ENCODE results near the gene UAP1. TPM values are rescaled to one million over a fixed set of nuclear protein-coding genes. Genes with fewer than 3 reads are reported as not detected.
"Not testable (repeated sequence)": the region's sequence is repeated elsewhere in the genome, so short reads cannot be mapped to it uniquely, and the experiment has no call there.

UAP1 gene
- total RNA-seq, 1 experiment from 2014 or later: 48.4 TPM

DNA sequence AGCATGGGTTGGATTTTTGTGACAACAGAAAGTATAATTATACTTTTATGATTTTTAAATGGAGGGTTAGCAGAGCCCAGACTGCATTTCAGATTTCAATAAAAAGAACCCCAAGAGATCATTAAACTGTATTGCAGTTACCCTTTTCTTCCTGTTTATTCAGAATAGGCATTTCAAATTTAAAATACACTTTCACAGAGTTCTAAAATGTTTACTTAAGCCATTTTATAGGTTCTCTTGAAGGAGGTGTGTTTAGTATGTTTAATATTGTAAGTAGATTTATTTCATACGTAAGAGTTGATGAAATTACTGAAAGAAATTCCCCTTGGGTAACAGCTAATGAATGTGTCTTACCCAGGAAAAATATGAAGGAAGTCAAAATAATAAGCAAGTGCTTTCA is 17.4 kb downstream of the UAP1 start:
- no peak for DNase-seq
- no peak overlapping the region for H3K4me3 ChIP-seq (ENCODE audit: insufficient read depth, low read depth, low read length)
- no peaks in the 10 kb centered on the region; the same call in 1 of the 2 replicates for H3K36me3 ChIP-seq (replicated peaks; ENCODE audit: control insufficient read depth, insufficient read depth, low read length)
- H3K27me3 ChIP-seq (ENCODE audit: control insufficient read depth, insufficient read depth, low read length): no peaks in the 10 kb centered on the region

DNA sequence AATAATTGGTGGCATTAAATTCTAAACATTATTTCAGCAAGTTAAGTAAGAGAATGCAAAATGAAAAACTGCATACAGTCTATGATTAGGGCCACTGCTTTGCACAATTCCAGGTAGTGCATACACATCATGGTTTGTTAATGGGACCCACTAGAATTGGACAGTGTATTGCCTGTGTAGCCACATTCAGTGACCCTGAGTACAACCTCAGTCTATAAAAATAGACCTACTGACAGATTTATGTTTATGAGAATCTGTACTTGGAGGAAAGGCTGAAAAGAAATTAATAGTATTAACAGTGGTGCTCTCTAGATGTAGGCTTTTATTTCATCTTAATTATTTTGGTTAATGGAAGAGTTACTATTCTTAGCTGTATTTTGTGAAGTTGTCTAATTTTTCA is 18.8 kb downstream of the UAP1 start:
- Histone ChIP-seq H3K4me3 (ENCODE audit: insufficient read depth, low read depth, low read length) (no peak overlapping the region), H3K27me3 (ENCODE audit: control insufficient read depth, insufficient read depth, low read length) (no peaks in the 10 kb centered on the region), H3K36me3 (replicated peaks; ENCODE audit: control insufficient read depth, insufficient read depth, low read length) (no peaks in the 10 kb centered on the region; the same call in 1 of the 2 replicates)
- no peak for DNase-seq

DNA sequence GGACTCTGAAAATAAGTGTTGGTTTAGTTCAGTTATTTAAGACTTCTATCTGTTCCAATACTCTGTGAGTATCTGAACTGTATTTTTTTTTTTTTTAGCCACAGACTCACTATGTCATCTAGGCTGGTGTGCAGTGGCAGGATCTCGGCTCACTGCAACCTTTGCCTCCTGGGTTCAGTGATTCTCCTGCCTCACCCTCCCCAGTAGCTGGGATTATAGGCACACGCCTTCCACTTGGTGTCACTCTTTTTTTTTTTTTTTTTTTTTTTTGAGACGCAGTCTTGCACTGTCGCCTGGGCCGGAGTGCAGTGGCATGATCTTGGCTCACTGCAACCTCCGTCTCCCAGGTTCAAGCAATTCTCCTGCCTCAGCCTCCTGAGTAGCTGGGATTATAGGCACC is 21.4 kb downstream of the UAP1 start:
- DNase-seq; H3K4me3 ChIP-seq (ENCODE audit: insufficient read depth, low read depth, low read length); H3K27me3 ChIP-seq (ENCODE audit: control insufficient read depth, insufficient read depth, low read length); H3K36me3 ChIP-seq (replicated peaks; ENCODE audit: control insufficient read depth, insufficient read depth, low read length): not testable (repeated sequence)

DNA sequence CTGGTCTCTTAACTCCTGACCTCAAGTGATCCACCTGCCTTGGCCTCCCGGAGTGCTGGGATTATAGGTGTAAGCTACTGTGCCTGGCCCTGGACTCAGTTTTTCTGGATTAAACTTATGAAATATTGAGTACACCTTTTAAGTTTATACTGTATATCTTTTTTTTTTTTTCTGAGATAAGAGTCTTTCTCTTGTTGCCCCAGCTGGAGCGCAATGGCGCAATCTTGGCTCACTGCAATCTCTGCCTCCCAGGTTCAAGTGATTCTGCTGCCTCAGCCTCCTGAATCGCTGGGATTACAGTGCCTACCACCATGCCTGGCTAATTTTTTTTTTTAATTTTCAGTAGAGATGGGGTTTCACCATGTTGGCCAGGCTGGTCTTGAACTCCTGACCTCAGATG is 23.6 kb downstream of the UAP1 start:
- not testable (repeated sequence) for DNase-seq; H3K4me3 ChIP-seq (ENCODE audit: insufficient read depth, low read depth, low read length); H3K36me3 ChIP-seq (replicated peaks; ENCODE audit: control insufficient read depth, insufficient read depth, low read length); H3K27me3 ChIP-seq (ENCODE audit: control insufficient read depth, insufficient read depth, low read length)

DNA sequence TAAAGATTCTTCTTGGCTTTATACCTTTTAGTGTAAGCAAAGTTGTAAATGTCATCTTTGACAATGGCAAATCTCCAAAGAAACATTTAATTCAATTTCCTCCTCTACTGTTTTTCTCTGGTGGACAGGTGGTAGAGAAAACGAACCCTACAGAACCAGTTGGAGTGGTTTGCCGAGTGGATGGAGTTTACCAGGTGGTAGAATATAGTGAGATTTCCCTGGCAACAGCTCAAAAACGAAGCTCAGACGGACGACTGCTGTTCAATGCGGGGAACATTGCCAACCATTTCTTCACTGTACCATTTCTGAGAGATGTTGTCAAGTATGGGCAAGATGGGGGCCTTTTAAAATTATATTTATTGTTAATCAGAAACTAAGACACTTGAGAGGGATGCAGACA is 25.8 kb downstream of the UAP1 start:
- Histone ChIP-seq H3K36me3 (replicated peaks; ENCODE audit: control insufficient read depth, insufficient read depth, low read length) (peaks cover 3% of the 10 kb centered on the region; the same call in 1 of the 2 replicates), H3K4me3 (ENCODE audit: insufficient read depth, low read depth, low read length) (no peak overlapping the region), H3K27me3 (ENCODE audit: control insufficient read depth, insufficient read depth, low read length) (no peaks in the 10 kb centered on the region)
- DNase-seq: no peak

DNA sequence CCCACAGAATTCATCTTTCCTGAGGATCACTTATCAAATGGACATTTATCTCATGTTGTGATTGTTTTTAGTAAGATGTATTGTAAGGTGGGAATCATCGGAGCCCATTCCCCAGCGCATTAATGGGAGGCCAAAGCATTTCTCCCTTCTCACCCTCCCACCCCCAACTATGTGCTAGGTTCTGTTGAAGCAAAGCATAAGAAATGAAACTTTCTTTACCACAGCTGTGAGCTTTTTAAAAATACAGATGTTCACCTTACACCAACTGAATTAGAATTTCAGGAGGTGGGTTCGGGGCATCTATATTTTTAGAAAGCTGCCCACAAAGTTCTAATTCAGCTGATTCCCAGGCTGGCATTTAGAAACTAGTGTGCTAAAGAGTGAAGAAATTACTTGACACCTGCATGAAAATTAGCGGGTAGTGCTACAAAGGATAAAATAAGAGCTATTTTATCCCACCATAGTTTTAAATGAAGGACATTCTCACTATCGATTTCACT is 26.3 kb downstream of the UAP1 start:
- no peaks in the 10 kb centered on the region for H3K27me3 ChIP-seq (ENCODE audit: control insufficient read depth, insufficient read depth, low read length)
- DNase-seq: no peak
- no peak overlapping the region for H3K4me3 ChIP-seq (ENCODE audit: insufficient read depth, low read depth, low read length)
- H3K36me3 ChIP-seq (replicated peaks; ENCODE audit: control insufficient read depth, insufficient read depth, low read length): peaks cover 3% of the 10 kb centered on the region; the same call in 1 of the 2 replicates

DNA sequence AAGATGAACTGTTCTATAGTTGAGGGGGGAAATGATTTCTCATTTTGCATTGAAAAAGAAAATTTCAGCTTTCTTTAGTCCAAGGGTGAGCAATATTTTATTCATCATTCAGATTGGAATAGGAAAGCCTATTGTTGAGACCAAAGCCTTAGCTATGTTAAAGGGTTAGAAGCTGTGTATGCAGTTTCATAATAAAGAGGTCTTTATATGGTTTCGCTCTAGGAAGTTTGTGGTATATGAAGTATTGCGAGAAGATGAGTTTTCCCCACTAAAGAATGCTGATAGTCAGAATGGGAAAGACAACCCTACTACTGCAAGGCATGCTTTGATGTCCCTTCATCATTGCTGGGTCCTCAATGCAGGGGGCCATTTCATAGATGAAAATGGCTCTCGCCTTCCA is 28.6 kb downstream of the UAP1 start:
- H3K36me3 ChIP-seq (replicated peaks; ENCODE audit: control insufficient read depth, insufficient read depth, low read length): peaks cover 3% of the 10 kb centered on the region; the same call in 1 of the 2 replicates
- no peaks in the 10 kb centered on the region for H3K27me3 ChIP-seq (ENCODE audit: control insufficient read depth, insufficient read depth, low read length)
- DNase-seq: no peak
- H3K4me3 ChIP-seq (ENCODE audit: insufficient read depth, low read depth, low read length): no peak overlapping the region

DNA sequence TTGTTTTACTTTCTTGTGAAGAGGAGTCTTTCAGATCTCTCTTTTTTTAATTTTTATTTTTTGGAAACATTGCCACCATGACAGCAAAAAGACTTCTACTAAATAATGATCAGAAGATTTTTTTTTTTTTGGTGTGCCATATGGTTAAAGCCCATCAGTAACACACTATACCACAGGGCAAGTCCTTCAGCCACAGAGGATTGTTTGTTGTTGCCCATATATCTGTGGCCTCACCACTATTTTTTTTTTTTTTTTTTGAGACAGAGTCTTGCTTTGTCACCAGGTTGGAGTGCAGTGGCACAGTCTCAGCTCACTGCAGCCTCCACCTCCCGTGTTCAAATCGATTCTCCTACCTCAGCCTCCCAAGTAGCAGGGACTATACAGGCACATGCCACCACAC is 29.2 kb downstream of the UAP1 start:
- peaks cover 3% of the 10 kb centered on the region; the same call in 1 of the 2 replicates for H3K36me3 ChIP-seq (replicated peaks; ENCODE audit: control insufficient read depth, insufficient read depth, low read length)
- DNase-seq: no peak
- no peaks in the 10 kb centered on the region for H3K27me3 ChIP-seq (ENCODE audit: control insufficient read depth, insufficient read depth, low read length)
- H3K4me3 ChIP-seq (ENCODE audit: insufficient read depth, low read depth, low read length): no peak overlapping the region

DNA sequence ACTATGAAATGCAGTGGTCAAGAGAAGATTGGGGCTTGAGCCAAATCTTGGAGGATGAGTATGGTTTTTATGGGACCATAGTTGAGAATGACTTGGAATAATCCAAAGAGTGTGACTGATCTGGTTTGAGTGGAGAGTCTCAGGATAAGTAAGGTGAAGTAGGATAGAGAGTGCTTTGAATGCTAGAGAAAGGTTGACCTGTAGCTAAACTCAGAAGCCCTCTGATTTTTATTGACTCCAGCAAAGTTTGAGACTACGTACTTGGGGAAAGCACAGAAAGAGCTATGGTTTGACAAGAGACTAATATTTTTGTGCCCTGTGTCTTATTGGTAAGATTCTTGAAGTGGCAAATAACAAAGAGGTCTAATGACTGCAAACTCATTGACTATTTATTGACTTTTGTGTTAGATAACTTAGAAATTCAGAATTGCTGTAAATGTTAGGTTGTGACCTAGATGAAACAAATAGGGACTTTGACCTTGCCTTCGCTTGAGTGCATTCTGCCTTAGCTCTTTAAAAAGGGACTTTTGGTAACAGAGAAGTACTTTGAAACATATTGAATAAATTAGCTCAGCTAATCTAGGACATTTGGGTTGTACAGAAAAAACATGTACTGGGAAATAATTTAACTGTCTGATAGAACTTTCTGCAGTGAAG is 35.1 kb downstream of the UAP1 start:
- Histone ChIP-seq H3K4me3 (ENCODE audit: insufficient read depth, low read depth, low read length) (no peak overlapping the region), H3K36me3 (replicated peaks; ENCODE audit: control insufficient read depth, insufficient read depth, low read length) (peaks cover 1% of the 10 kb centered on the region; the same call in 1 of the 2 replicates), H3K27me3 (ENCODE audit: control insufficient read depth, insufficient read depth, low read length) (no peaks in the 10 kb centered on the region)
- DNase-seq: no peak

DNA sequence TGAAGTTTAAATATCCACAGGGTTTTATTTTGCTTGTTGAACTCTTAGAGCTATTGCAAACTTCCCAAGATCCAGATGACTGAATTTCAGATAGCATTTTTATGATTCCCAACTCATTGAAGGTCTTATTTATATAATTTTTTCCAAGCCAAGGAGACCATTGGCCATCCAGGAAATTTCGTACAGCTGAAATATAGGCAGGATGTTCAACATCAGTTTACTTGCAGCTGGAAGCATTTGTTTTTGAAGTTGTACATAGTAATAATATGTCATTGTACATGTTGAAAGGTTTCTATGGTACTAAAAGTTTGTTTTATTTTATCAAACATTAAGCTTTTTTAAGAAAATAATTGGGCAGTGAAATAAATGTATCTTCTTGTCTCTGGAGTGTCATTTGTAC is 37.9 kb downstream of the UAP1 start:
- H3K4me3 ChIP-seq (ENCODE audit: insufficient read depth, low read depth, low read length): no peak overlapping the region
- no peak for DNase-seq
- no peaks in the 10 kb centered on the region for H3K27me3 ChIP-seq (ENCODE audit: control insufficient read depth, insufficient read depth, low read length)
- H3K36me3 ChIP-seq (replicated peaks; ENCODE audit: control insufficient read depth, insufficient read depth, low read length): peaks cover 1% of the 10 kb centered on the region; the same call in 1 of the 2 replicates

DNA sequence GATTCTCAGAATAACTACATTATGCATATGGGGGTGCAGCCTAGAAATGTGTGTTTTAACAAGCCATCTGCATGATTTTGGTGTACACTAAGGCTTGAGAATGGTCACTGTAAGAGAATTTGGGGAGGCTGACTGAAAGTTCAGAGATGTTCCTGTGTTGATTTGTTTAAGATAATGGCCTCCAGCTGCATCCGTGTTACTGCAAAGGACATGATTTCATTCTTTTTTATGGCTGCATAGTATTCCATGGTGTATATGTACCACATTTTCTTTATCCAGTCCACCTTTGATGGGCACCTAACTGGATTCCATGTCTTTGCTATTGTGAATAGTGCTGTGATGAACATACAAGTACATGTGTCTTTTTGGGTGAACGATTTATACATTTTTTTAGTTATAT is 41.6 kb downstream of the UAP1 start:
- H3K4me3 ChIP-seq (ENCODE audit: insufficient read depth, low read depth, low read length); H3K27me3 ChIP-seq (ENCODE audit: control insufficient read depth, insufficient read depth, low read length); DNase-seq; H3K36me3 ChIP-seq (replicated peaks; ENCODE audit: control insufficient read depth, insufficient read depth, low read length): not testable (repeated sequence)

DNA sequence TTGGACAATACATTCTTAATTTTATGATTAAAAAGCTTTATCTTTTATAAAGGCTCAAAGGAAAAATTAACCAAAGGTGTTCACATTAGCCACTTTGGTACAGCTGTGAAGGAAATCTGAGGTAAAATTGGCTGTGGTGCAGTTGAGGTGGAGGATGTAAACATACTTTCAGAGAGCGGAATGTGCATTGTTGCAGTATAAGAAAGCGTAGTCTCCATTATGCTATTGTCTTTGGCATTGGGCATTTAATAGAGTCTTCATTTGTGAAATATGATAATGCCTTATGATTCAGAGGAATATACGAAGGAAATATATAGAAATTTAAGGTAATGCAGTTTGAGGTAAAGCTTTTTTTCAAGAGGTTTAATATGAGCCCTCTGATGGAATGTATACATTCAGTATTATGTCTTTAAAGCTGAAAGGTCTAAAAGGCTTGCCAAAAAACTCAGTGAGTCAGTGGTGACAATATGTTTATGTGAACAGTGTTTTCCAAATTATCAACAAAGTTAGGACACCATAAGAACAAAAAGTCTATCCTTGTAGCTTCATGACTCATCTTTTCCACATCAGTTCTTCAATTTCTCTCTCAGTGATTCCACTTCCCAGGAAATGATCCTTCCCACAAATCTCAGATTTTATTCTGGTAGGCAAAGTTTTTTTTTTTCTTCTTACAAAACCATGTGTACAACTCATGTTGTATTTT is 43.9 kb downstream of the UAP1 start:
- H3K27me3 ChIP-seq (ENCODE audit: control insufficient read depth, insufficient read depth, low read length): no peaks in the 10 kb centered on the region
- H3K36me3 ChIP-seq (replicated peaks; ENCODE audit: control insufficient read depth, insufficient read depth, low read length): no peaks in the 10 kb centered on the region
- H3K4me3 ChIP-seq (ENCODE audit: insufficient read depth, low read depth, low read length): no peak overlapping the region
- DNase-seq: no peak

DNA sequence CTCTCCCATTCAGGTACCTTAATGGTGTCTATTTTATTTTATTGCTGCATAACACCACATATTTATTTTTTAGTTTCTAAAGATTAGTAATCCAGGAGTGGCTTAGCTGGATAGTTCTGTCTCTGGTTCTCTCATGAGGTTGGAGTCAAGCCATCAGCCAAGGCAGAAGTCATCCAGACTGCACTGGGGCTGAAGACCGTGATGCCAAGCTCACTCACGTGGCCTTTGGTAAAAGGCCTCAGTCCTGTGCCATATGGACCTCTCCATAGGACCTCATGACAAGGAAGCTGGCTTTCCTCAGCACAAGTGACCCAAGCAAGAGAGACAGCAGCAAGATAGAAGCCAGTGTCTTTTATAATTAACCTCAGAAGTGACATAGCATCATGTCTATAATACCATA is 47.8 kb downstream of the UAP1 start:
- Histone ChIP-seq H3K27me3 (ENCODE audit: control insufficient read depth, insufficient read depth, low read length) (no peaks in the 10 kb centered on the region), H3K36me3 (replicated peaks; ENCODE audit: control insufficient read depth, insufficient read depth, low read length) (no peaks in the 10 kb centered on the region), H3K4me3 (ENCODE audit: insufficient read depth, low read depth, low read length) (no peak overlapping the region)
- DNase-seq: no peak

DNA sequence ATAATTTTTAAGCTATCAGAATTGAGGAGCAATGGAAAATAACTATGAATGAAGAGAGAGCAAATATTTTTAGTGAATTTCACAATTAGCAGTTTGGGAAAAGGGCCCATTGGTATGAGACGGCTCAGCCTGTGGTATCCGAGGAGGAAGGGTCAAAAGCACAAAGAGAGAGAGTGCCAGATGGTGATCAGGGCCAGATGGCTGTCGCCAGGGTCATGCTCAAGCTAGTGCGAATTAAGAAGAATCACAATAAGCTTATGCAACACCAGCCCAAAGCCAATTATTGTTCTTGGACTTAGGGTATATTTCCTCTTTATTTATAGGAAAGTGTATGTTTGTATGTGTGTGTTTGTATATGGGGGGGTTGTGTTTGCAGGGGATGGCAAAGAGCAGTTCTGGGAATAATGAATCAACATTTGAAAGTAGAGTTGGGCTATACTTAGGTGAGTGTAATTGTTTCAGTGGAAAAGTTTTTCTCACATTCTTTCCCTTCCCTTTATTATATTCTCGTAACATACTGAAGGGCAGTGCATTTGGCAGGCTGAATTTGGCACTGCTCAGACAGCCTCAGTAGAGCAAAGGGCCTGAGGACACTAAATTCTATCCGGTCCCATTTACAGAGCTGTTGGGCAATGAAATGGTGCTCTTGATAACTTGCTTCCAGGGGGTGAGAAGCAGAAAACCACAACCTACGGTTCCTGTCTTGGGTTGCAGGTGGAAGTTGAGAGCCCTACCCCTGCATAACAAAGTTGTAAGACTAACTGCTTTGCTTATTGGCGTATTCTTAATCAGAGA is 51.3 kb downstream of the UAP1 start:
- Histone ChIP-seq H3K4me3 (ENCODE audit: insufficient read depth, low read depth, low read length) (no peak overlapping the region), H3K27me3 (ENCODE audit: control insufficient read depth, insufficient read depth, low read length) (no peaks in the 10 kb centered on the region)
- no peak for DNase-seq

DNA sequence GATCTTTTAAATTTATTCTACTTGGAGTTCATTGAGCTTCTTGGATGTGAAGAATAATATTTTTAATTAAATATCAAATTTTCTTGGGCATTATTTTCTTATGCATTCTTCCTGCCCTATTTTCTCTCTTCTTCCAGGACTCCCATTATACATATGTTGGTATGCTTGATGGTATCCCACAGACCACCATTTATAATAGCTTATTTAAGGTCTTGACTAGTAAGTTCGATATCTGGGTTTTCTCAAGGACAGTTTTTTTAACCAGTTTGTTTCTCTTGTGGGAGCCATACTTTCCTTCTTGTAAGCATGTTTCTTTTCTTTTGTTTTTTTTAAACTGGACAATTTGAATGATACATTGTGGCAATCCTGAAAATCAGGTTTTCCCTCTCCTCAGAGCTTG is 55.3 kb downstream of the UAP1 start:
- Histone ChIP-seq H3K27me3 (ENCODE audit: control insufficient read depth, insufficient read depth, low read length) (no peaks in the 10 kb centered on the region), H3K4me3 (ENCODE audit: insufficient read depth, low read depth, low read length) (no peak overlapping the region), H3K36me3 (replicated peaks; ENCODE audit: control insufficient read depth, insufficient read depth, low read length) (no peaks in the 10 kb centered on the region)
- DNase-seq: no peak

More for the DNA sequence above, 51.3 kb downstream of the UAP1 start:
- H3K36me3 ChIP-seq (replicated peaks; ENCODE audit: control insufficient read depth, insufficient read depth, low read length): no peaks in the 10 kb centered on the region

Measured in H7 (cell line).